HCT116 (cell line): ENCODE data around the gene ACTR6. TPM values are rescaled to one million over a fixed set of nuclear protein-coding genes. Genes with fewer than 3 reads are reported as not detected.
"Not testable (repeated sequence)": the region's sequence is repeated elsewhere in the genome, so short reads cannot be mapped to it uniquely, and the experiment has no call there.

ENCODE experiments used
- ATAC-seq: fragments of 200-7000 bp; cut with Tn5 transposase; 2 replicates; pipeline ENCODE4 v1.9.1; 2020; ENCODE audit warnings: mild to moderate bottlenecking, moderate library complexity
- BruUV-seq: library from RNA; stranded (reverse); fragments of 400-500 nt; replicated peaks from 2 replicates; lab custom pipeline; 2021; lab: Mats Ljungman, UMichigan
- CTCF ChIA-PET: fragments of 300-600 bp; sonication (Branson Sonifier 250); formaldehyde crosslinking; loops from one replicate; lab custom pipeline; 2021; ENCODE audit warnings: antibody characterized with exemption; lab: Charles Lee
- POLR2A ChIA-PET: fragments of 300-600, 350-600 bp; sonication (Branson Sonifier 250); formaldehyde crosslinking; loops from one replicate; lab custom pipeline; 2021; ENCODE audit warnings: antibody characterized with exemption; lab: Charles Lee
- RAD21 ChIA-PET, 2 experiments: fragments of 300-600 bp; sonication (Branson Sonifier 250); formaldehyde crosslinking; loops; one replicate each; lab custom pipeline; 2023; ENCODE audit warnings: low total read pairs in 2 of 2; ENCODE audit not compliant: uncharacterized antibody in 2 of 2, unreplicated experiment in 2 of 2, low non-redundant PET in 1 of 2; lab: Charles Lee
- DNase-seq: peaks from one replicate; pipeline ENCODE4 v3.0.0-alpha.2; 2010; ENCODE audit warnings: low read depth, low spot score
- H2AFZ ChIP-seq: fragments of 200-600 bp; shearing (Covaris generic), sonication (generic); 2 replicates; pipeline ENCODE4 v1.6.1; 2017; ENCODE audit warnings: low read depth, mixed run types, mixed read lengths, antibody characterized with exemption, low read length; ENCODE audit not compliant: poor library complexity, severe bottlenecking
- H3K27ac ChIP-seq: 2 replicates; pipeline ENCODE4 v1.5.1; 2012; ENCODE audit warnings: low read depth, low read length
- H3K27me3 ChIP-seq: fragments of 200-600 bp; sonication (generic); 2 replicates; pipeline ENCODE4 v1.6.1; 2016; ENCODE audit warnings: mixed run types, low read length, mixed read lengths; ENCODE audit not compliant: insufficient read depth
- H3K36me3 ChIP-seq, 2 experiments: fragments of 200-500 bp in 1 of 2; fragments of 200-600 bp in 1 of 2; sonication (Bioruptor generic) in 1 of 2; sonication (generic) in 1 of 2; 2 replicates each; pipeline versions ENCODE4 v1.5.1 to v1.6.1; 2014 to 2016; ENCODE audit warnings: low read length in 2 of 2, inconsistent platforms in 1 of 2, mixed read lengths in 1 of 2, mixed run types in 1 of 2; ENCODE audit not compliant: insufficient read depth in 2 of 2, control insufficient read depth in 1 of 2
- H3K4me1 ChIP-seq, 2 experiments: fragments of 200-600 bp in 1 of 2; sonication (generic) in 1 of 2; 2 replicates each; pipeline versions ENCODE4 v1.5.1 to v1.6.1; 2012 to 2017; ENCODE audit warnings: low read length in 2 of 2, inconsistent platforms in 1 of 2, mild to moderate bottlenecking in 1 of 2, mixed read lengths in 1 of 2, mixed run types in 1 of 2, moderate library complexity in 1 of 2; ENCODE audit not compliant: insufficient read depth in 2 of 2, control insufficient read depth in 1 of 2
- H3K4me2 ChIP-seq: fragments of 200-600 bp; sonication (generic); 2 replicates; pipeline ENCODE4 v1.6.1; 2017; ENCODE audit warnings: mixed run types, low read length, mixed read lengths
- H3K4me3 ChIP-seq, 2 experiments: fragments of 200-600 bp in 1 of 2; sonication (generic) in 1 of 2; replicated peaks in 1 of 2; 2 replicates each; pipeline ENCODE4 v1.5.1; 2011 to 2016; ENCODE audit warnings: low read length in 2 of 2, control low read depth in 1 of 2, low read depth in 1 of 2, mild to moderate bottlenecking in 1 of 2, mixed read lengths in 1 of 2, mixed run types in 1 of 2
- H3K79me2 ChIP-seq: fragments of 200-600 bp; sonication (generic); 2 replicates; pipeline ENCODE4 v1.6.1; 2017; ENCODE audit warnings: mild to moderate bottlenecking, mixed run types, low read length, moderate library complexity, mixed read lengths; ENCODE audit not compliant: insufficient read depth
- H3K9ac ChIP-seq: fragments of 200-600 bp; sonication (generic); 2 replicates; pipeline ENCODE4 v1.6.1; 2016; ENCODE audit warnings: low read length, mixed read lengths
- H3K9me2 ChIP-seq: fragments of 200-600 bp; sonication (generic), shearing (Covaris generic); 2 replicates; pipeline ENCODE4 v1.6.1; 2017; ENCODE audit warnings: mixed run types, mild to moderate bottlenecking, moderate library complexity; ENCODE audit not compliant: insufficient read depth
- H3K9me3 ChIP-seq, 2 experiments: fragments of 200-500 bp in 1 of 2; fragments of 200-600 bp in 1 of 2; sonication (Bioruptor generic) in 1 of 2; sonication (generic) in 1 of 2; 2 replicates each; pipeline ENCODE4 v1.6.1; 2014 to 2017; ENCODE audit warnings: low read length in 2 of 2, mixed read lengths in 2 of 2, inconsistent platforms in 1 of 2, low read depth in 1 of 2, mild to moderate bottlenecking in 1 of 2, mixed run types in 1 of 2, moderate library complexity in 1 of 2; ENCODE audit not compliant: control insufficient read depth in 1 of 2, insufficient read depth in 1 of 2
- H4K20me1 ChIP-seq: fragments of 200-600 bp; sonication (generic), shearing (Covaris generic); 2 replicates; pipeline ENCODE4 v1.6.1; 2017; ENCODE audit warnings: mixed run types, mild to moderate bottlenecking, moderate library complexity; ENCODE audit not compliant: insufficient read depth
- YY1 ChIP-seq: IDR thresholded peaks from 2 replicates; pipeline ENCODE4 v1.6.1; 2011; ENCODE audit warnings: low read length, low read depth, moderate library complexity, mild to moderate bottlenecking; ENCODE audit not compliant: insufficient replicate concordance; ENCODE audit errors: extremely low read depth
- intact Hi-C: fragments of 100-400 bp; cut with micrococcal nuclease; formaldehyde crosslinking; loops from 2 replicates; pipeline ENCODE4 v1.10.0; 2022
- total RNA-seq: library from RNA; stranded (reverse); gene quantifications from one replicate; pipeline ENCODE4 v1.2.1, GENCODE V29; 2021; ENCODE audit not compliant: unreplicated experiment
- TF ChIP-seq, protein P1 (sequence below), 3 experiments: fragments of 200-600 bp in 1 of 3; sonication (generic) in 1 of 3; IDR thresholded peaks in 2 of 3; conservative IDR thresholded peaks in 1 of 3; 2 replicates each; pipeline ENCODE4 v1.5.1; 2012 to 2017; ENCODE audit warnings: low read depth in 2 of 3, low read length in 2 of 3, antibody characterized with exemption in 1 of 3, borderline replicate concordance in 1 of 3, control low read depth in 1 of 3, mild to moderate bottlenecking in 1 of 3, mixed read lengths in 1 of 3, mixed run types in 1 of 3, moderate library complexity in 1 of 3; ENCODE audit not compliant: insufficient read depth in 1 of 3

ACTR6 gene
- total RNA-seq, 1 experiment from 2014 or later: 40.4 TPM

DNA sequence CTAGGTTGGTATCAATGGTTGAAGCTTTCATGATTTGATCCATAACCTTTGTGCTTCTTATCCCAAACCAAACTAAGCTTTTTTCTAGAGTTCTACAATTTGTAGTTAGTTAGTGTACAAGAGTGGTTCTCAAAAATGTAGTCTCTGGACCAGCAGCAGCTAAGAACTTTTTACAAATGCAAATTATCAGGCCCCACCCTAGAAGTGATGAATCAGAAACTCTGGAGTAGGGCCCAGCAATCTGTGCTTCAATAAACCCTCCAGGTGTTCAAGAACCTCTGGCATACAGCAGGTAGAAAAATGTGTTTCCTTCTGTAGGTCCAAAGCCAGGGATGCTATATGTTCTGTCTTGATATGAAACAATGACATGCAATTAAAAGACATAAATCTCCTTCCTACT lies 26.1 kb upstream of the ACTR6 start:
- no peak overlapping the region for H3K9ac ChIP-seq
- ATAC-seq: no peak
- BruUV-seq: no TSS peak

GRCh38 chr12:100176493-100176892 lies 24.1 kb upstream of the ACTR6 start:
- CTCF ChIA-PET, ATAC-seq: not testable (repeated sequence)

More for the DNA sequence above, 26.1 kb upstream of the ACTR6 start:
- Histone ChIP-seq H2AFZ (no peak overlapping the region), H3K9me2 (no peaks in the 10 kb centered on the region), H3K4me2 (no peak overlapping the region), H3K9me3 (no peaks in the 10 kb centered on the region), H3K4me1 (no peaks in the 10 kb centered on the region), H3K79me2 (no peaks in the 10 kb centered on the region), H3K27me3 (no peaks in the 10 kb centered on the region), H3K36me3 (0 out of 4 replicates have a peak, but pooled peaks cover 0 to 3% of the 10 kb centered on the region in 2 experiments), H3K27ac (no peak overlapping the region), H3K4me3 (no peak overlapping the region), H4K20me1 (no peaks in the 10 kb centered on the region)
- ChIA-PET RAD21 (no interaction called here), CTCF (interaction anchor here (0.6 kb wide), 1 partner anchor 54 kb away, joined by 3 read pairs; no protein-coding TSS in a partner anchor), POLR2A (no interaction called here)
- TF ChIP-seq, protein P1, sequence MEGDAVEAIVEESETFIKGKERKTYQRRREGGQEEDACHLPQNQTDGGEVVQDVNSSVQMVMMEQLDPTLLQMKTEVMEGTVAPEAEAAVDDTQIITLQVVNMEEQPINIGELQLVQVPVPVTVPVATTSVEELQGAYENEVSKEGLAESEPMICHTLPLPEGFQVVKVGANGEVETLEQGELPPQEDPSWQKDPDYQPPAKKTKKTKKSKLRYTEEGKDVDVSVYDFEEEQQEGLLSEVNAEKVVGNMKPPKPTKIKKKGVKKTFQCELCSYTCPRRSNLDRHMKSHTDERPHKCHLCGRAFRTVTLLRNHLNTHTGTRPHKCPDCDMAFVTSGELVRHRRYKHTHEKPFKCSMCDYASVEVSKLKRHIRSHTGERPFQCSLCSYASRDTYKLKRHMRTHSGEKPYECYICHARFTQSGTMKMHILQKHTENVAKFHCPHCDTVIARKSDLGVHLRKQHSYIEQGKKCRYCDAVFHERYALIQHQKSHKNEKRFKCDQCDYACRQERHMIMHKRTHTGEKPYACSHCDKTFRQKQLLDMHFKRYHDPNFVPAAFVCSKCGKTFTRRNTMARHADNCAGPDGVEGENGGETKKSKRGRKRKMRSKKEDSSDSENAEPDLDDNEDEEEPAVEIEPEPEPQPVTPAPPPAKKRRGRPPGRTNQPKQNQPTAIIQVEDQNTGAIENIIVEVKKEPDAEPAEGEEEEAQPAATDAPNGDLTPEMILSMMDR (IDR thresholded peaks at IDR 0.05 in 2 of 3, conservative IDR thresholded peaks at IDR 0.05 in 1 of 3; ENCODE audit: borderline replicate concordance in 1 of 3, insufficient read depth in 1 of 3, low read depth in 2 of 3, low read length in 2 of 3): no peak
- TF ChIP-seq YY1: no peak
- DNase-seq: no peak
- intact Hi-C loops: no loop called here

More at GRCh38 chr12:100176493-100176892, 24.1 kb upstream of the ACTR6 start:
- H3K36me3 ChIP-seq, H3K4me1 ChIP-seq, H3K4me2 ChIP-seq, BruUV-seq, H3K9ac ChIP-seq, H4K20me1 ChIP-seq, H3K4me3 ChIP-seq, H3K27me3 ChIP-seq, H2AFZ ChIP-seq, H3K9me3 ChIP-seq, RAD21 ChIA-PET, H3K27ac ChIP-seq, H3K9me2 ChIP-seq, POLR2A ChIA-PET, H3K79me2 ChIP-seq, DNase-seq, intact Hi-C loops: not testable (repeated sequence)
